K562 (cell line): ENCODE results near the gene DCAF4L1. TPM values are rescaled to one million over a fixed set of nuclear protein-coding genes. Genes with fewer than 3 reads are reported as not detected.
A peak's percentile ranks its signal among the peaks of the same experiment; 100 is the strongest.

ENCODE experiments used
- ATF3 ChIP-seq, 2 experiments: fragments of 450-650 bp in 1 of 2; sonication (generic) in 1 of 2; formaldehyde crosslinking in 1 of 2; IDR thresholded peaks in 1 of 2; conservative IDR thresholded peaks in 1 of 2; 2 replicates each; pipeline versions ENCODE4 v1.6.1 to v1.8.1; 2016 to 2023; ENCODE audit warnings: mild to moderate bottlenecking in 2 of 2, moderate library complexity in 2 of 2, inconsistent platforms in 1 of 2, missing genetic modification reagents in 1 of 2
- C11orf30 ChIP-seq: fragments of 450-650 bp; IDR thresholded peaks from 2 replicates; pipeline ENCODE4 v1.6.1; 2016; ENCODE audit warnings: low read depth, mild to moderate bottlenecking
- CBFA2T3 ChIP-seq: fragments of 450-650 bp; IDR thresholded peaks from 2 replicates; pipeline ENCODE4 v1.6.1; 2017
- FOXJ2 ChIP-seq: fragments of 200-800 bp; sonication (Bioruptor generic); IDR thresholded peaks from 2 replicates; pipeline ENCODE4 v1.6.1; 2016; ENCODE audit warnings: missing genetic modification characterization, missing compliant biosample characterization
- GTF2F1 ChIP-seq: IDR thresholded peaks from 2 replicates; pipeline ENCODE4 v1.6.1; 2011; ENCODE audit warnings: low read depth, low read length, improper control_type of control experiment
- HDAC3 ChIP-seq: fragments of 450-650 bp; IDR thresholded peaks from 2 replicates; pipeline ENCODE4 v1.6.1; 2018; ENCODE audit warnings: borderline replicate concordance, mild to moderate bottlenecking, moderate library complexity; ENCODE audit not compliant: partially characterized antibody
- HES1 ChIP-seq: fragments of 450-650 bp; IDR thresholded peaks from 2 replicates; pipeline ENCODE4 v1.6.1; 2016; ENCODE audit warnings: low read depth, mild to moderate bottlenecking, moderate library complexity
- JUND ChIP-seq, 2 experiments: IDR thresholded peaks; 2 replicates in 1 of 2; 3 replicates in 1 of 2; pipeline ENCODE4 v1.6.1; 2011; ENCODE audit warnings: borderline replicate concordance in 2 of 2, low read depth in 2 of 2, low read length in 2 of 2, improper control_type of control experiment in 1 of 2, missing biosample characterization in 1 of 2, missing genetic modification characterization in 1 of 2, missing genetic modification reagents in 1 of 2
- NFE2 ChIP-seq: IDR thresholded peaks from 2 replicates; pipeline ENCODE4 v1.6.1; 2014; ENCODE audit warnings: antibody characterized with exemption, low read depth
- RB1 ChIP-seq: fragments of 450-650 bp; IDR thresholded peaks from 2 replicates; pipeline ENCODE4 v1.6.1; 2017; ENCODE audit warnings: low read depth, mild to moderate bottlenecking
- RBM39 ChIP-seq: fragments of 200-400 bp; formaldehyde crosslinking; optimal IDR thresholded peaks from 2 replicates; pipeline ENCODE3; 2018; ENCODE audit warnings: low read depth, low read length
- SMARCA5 ChIP-seq: fragments of 450-650 bp; IDR thresholded peaks from 2 replicates; pipeline ENCODE4 v1.6.1; 2016
- SRF ChIP-seq, 2 experiments: fragments of 250-450, 450-650 bp in 1 of 2; sonication (Bioruptor Pico) in 1 of 2; sonication (generic) in 1 of 2; formaldehyde crosslinking; IDR thresholded peaks; 2 replicates each; pipeline versions ENCODE4 v1.5.0 to v1.5.1; 2020 to 2022; ENCODE audit warnings: mild to moderate bottlenecking in 1 of 2, missing genetic modification reagents in 1 of 2
- SRSF9 ChIP-seq: fragments of 200-400 bp; formaldehyde crosslinking; IDR thresholded peaks from 2 replicates; pipeline ENCODE4 v1.6.1; 2017; ENCODE audit warnings: low read depth, low read length, borderline replicate concordance
- ZFP36 ChIP-seq: fragments of 150-350 bp; IDR thresholded peaks from 2 replicates; pipeline ENCODE4 v1.6.1; 2018; ENCODE audit warnings: low read length, low read depth; ENCODE audit not compliant: partially characterized antibody
- ZFX ChIP-seq: sonication (generic); formaldehyde crosslinking; IDR thresholded peaks from 2 replicates; pipeline ENCODE4 v1.8.0; 2022; ENCODE audit warnings: mild to moderate bottlenecking, missing genetic modification reagents, moderate library complexity
- ZNF23 ChIP-seq: fragments of 250-450 bp; sonication (Bioruptor Pico); IDR thresholded peaks from 2 replicates; pipeline ENCODE4 v1.4.0; 2020; ENCODE audit warnings: mild to moderate bottlenecking
- polyA plus RNA-seq, 8 experiments: library from polyadenylated mRNA; depleted of rRNA in 4 of 8; stranded (reverse) in 5 of 8; unstranded in 3 of 8; fragments of >200 nt; fragmentation: Nextera tagmentation in 2 of 8; fragmentation: Illumina TruSeq in 1 of 8; extraction: Ambion mirVana in 2 of 8; extraction: Trizol in 1 of 8; gene quantifications; 2 replicates each; pipeline versions ENCODE4 v1.2.1 to v1.2.3, GENCODE V29; 2011 to 2014; ENCODE audit warnings: inconsistent platforms in 1 of 8, missing spikeins in 1 of 8
- total RNA-seq, 7 experiments: library from RNA; depleted of rRNA in 6 of 7; stranded (reverse); fragments of >200 nt in 6 of 7; fragmentation: Illumina TruSeq in 2 of 7; extraction: Trizol in 2 of 7; gene quantifications; 2 replicates each; pipeline versions ENCODE4 v1.2.1 to v1.2.3, GENCODE V29; 2011 to 2021; ENCODE audit warnings: low replicate concordance in 1 of 7
- TF ChIP-seq, protein P1 (sequence below): fragments of 450-650 bp; IDR thresholded peaks from 2 replicates; pipeline ENCODE4 v1.6.1; 2016; ENCODE audit warnings: low read depth

The DCAF4L1 gene
- total and polyA plus RNA-seq, 9 of the 15 experiments (the other 6 are each of a cell fraction or from before 2014, with no cell fraction given): 0.17 to 0.64 (median 0.36) TPM

GRCh38 chr4:41991916-41992767 is 10.6 kb downstream of the DCAF4L1 start (continued):
- TF ChIP-seq HES1 (no peak), RBM39 (no peak), SMARCA5 (peak; percentile 70), ZNF23 (CRISPR knock-in tag) (no peak), JUND (IDR thresholded peaks at IDR 0.05; ENCODE audit: borderline replicate concordance, low read depth, low read length) (peak; percentile 21; the same call in 1 of the 2 replicates), JUND (tag; IDR thresholded peaks at IDR 0.05; ENCODE audit: borderline replicate concordance, low read depth, low read length) (no peak), NFE2 (peak; percentile 62; the same call in 1 of the 2 replicates), CBFA2T3 (peak; percentile 5; the same call in 1 of the 2 replicates), SRSF9 (no peak), SRF (CRISPR knock-in tag; IDR thresholded peaks at IDR 0.05) (no peak), GTF2F1 (no peak), C11orf30 (peak; percentile 42), RB1 (no peak), HDAC3 (no peak), FOXJ2 (no peak), ZFP36 (peak; percentile 60), ATF3 (IDR thresholded peaks at IDR 0.05) (peak; percentile 44), ATF3 (CRISPR knock-in tag; conservative IDR thresholded peaks at IDR 0.05) (no peak), ZFX (CRISPR knock-in tag) (no peak)
- TF ChIP-seq, protein P1, sequence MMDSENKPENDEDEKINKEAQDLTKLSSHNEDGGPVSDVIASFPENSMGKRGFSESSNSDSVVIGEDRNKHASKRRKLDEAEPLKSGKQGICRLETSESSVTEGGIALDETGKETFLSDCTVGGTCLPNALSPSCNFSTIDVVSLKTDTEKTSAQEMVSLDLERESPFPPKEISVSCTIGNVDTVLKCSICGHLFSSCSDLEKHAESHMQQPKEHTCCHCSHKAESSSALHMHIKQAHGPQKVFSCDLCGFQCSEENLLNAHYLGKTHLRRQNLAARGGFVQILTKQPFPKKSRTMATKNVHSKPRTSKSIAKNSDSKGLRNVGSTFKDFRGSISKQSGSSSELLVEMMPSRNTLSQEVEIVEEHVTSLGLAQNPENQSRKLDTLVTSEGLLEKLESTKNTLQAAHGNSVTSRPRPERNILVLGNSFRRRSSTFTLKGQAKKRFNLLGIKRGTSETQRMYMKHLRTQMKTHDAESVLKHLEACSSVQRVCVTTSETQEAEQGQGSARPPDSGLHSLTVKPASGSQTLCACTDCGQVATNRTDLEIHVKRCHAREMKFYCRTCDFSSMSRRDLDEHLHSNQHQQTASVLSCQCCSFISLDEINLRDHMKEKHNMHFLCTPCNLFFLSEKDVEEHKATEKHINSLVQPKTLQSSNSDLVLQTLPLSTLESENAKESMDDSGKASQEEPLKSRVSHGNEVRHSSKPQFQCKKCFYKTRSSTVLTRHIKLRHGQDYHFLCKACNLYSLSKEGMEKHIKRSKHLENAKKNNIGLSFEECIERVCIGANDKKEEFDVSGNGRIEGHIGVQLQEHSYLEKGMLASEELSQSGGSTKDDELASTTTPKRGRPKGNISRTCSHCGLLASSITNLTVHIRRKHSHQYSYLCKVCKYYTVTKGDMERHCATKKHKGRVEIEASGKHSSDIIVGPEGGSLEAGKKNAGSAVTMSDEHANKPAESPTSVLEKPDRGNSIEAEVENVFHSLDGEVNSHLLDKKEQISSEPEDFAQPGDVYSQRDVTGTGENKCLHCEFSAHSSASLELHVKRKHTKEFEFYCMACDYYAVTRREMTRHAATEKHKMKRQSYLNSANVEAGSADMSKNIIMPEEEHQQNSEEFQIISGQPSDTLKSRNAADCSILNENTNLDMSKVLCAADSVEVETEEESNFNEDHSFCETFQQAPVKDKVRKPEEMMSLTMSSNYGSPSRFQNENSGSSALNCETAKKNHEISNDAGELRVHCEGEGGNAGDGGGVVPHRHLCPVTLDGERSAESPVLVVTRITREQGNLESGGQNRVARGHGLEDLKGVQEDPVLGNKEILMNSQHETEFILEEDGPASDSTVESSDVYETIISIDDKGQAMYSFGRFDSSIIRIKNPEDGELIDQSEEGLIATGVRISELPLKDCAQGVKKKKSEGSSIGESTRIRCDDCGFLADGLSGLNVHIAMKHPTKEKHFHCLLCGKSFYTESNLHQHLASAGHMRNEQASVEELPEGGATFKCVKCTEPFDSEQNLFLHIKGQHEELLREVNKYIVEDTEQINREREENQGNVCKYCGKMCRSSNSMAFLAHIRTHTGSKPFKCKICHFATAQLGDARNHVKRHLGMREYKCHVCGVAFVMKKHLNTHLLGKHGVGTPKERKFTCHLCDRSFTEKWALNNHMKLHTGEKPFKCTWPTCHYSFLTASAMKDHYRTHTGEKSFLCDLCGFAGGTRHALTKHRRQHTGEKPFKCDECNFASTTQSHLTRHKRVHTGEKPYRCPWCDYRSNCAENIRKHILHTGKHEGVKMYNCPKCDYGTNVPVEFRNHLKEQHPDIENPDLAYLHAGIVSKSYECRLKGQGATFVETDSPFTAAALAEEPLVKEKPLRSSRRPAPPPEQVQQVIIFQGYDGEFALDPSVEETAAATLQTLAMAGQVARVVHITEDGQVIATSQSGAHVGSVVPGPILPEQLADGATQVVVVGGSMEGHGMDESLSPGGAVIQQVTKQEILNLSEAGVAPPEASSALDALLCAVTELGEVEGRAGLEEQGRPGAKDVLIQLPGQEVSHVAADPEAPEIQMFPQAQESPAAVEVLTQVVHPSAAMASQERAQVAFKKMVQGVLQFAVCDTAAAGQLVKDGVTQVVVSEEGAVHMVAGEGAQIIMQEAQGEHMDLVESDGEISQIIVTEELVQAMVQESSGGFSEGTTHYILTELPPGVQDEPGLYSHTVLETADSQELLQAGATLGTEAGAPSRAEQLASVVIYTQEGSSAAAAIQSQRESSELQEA: peak; percentile 51; the same call in 1 of the 2 replicates
